ENCODE results near the gene CLOCK. TPM values are rescaled to one million over a fixed set of nuclear protein-coding genes. Genes with fewer than 3 reads are reported as not detected.

CLOCK gene
- total and polyA plus RNA-seq, 2 of the 8 experiments (the other 6 are each of a cell fraction or from before 2014, with no cell fraction given) = 7.7 to 24.2 TPM

DNA sequence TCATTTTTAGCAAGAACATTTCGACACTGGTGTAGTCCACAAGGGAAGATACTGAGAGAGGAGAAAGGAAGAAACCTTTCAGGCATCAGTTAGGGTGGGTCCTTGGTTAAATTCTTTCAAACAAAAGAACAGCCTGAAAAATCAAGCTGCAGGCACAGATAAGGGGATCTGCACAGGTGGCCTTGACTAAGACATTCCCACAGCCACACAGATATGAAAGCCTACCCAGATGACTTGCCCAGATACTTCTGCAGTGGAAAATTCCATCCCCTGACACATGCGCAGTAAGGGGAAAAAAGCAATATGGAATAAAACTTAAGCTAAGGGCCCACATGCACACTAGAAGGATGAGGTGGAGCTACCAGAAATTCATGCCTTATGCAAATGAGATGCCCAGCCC, 159.9 kb downstream of the CLOCK start (continued):
- TF ChIP-seq, protein P1, sequence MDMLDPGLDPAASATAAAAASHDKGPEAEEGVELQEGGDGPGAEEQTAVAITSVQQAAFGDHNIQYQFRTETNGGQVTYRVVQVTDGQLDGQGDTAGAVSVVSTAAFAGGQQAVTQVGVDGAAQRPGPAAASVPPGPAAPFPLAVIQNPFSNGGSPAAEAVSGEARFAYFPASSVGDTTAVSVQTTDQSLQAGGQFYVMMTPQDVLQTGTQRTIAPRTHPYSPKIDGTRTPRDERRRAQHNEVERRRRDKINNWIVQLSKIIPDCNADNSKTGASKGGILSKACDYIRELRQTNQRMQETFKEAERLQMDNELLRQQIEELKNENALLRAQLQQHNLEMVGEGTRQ (IDR thresholded peaks at IDR 0.05; ENCODE audit: low read length) = no peak
- TF ChIP-seq EGR1 (IDR thresholded peaks at IDR 0.05; ENCODE audit: borderline replicate concordance, low read depth, low read length) = no peak
- TF ChIP-seq, protein P2, sequence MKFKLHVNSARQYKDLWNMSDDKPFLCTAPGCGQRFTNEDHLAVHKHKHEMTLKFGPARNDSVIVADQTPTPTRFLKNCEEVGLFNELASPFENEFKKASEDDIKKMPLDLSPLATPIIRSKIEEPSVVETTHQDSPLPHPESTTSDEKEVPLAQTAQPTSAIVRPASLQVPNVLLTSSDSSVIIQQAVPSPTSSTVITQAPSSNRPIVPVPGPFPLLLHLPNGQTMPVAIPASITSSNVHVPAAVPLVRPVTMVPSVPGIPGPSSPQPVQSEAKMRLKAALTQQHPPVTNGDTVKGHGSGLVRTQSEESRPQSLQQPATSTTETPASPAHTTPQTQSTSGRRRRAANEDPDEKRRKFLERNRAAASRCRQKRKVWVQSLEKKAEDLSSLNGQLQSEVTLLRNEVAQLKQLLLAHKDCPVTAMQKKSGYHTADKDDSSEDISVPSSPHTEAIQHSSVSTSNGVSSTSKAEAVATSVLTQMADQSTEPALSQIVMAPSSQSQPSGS (IDR thresholded peaks at IDR 0.05; ENCODE audit: low read length) = no peak

Data from H1 (cell line).